Esophagus muscularis mucosa (tissue), 4 donors: ENCODE results near the gene RPS21. TPM values are rescaled to one million over a fixed set of nuclear protein-coding genes. Genes with fewer than 3 reads are reported as not detected.

Experiments used
- DNase-seq: peaks from one replicate; pipeline ENCODE4 v3.0.0-alpha.2; 2017; ENCODE audit errors: extremely low spot score
- H3K27ac ChIP-seq, 4 donors: fragments of 200-600 bp; sonication (generic); replicated peaks in 1 of 4; 1 replicate in 3 of 4; 2 replicates in 1 of 4; pipeline ENCODE4 v1.5.1; 2016 to 2019; ENCODE audit warnings: mild to moderate bottlenecking in 1 of 4
- H3K27me3 ChIP-seq, 4 donors: fragments of 200-600 bp; sonication (generic); one replicate each; pipeline versions ENCODE4 v1.5.1 to v1.6.0; 2016 to 2019
- H3K36me3 ChIP-seq, 4 donors: fragments of 200-600 bp; sonication (generic); one replicate each; pipeline ENCODE4 v1.5.1; 2016 to 2019
- H3K4me1 ChIP-seq, 4 donors: fragments of 200-600 bp; sonication (generic); one replicate each; pipeline ENCODE4 v1.5.1; 2016 to 2019
- H3K4me3 ChIP-seq, 4 donors: fragments of 200-600 bp; sonication (generic); 1 replicate in 2 of 4; 2 replicates in 2 of 4; pipeline ENCODE4 v1.5.1; 2016 to 2019; ENCODE audit warnings: mild to moderate bottlenecking in 4 of 4, moderate library complexity in 1 of 4
- H3K9me3 ChIP-seq, 4 donors: fragments of 200-600 bp; sonication (generic); 1 replicate in 3 of 4; 2 replicates in 1 of 4; pipeline ENCODE4 v1.5.1; 2016 to 2019
- EP300 ChIP-seq: sonication (generic); formaldehyde crosslinking; IDR thresholded peaks from one replicate; pipeline ENCODE4 v1.6.1; 2017; ENCODE audit warnings: antibody characterized with exemption
- POLR2A ChIP-seq: fragments of 450-650 bp; IDR thresholded peaks from one replicate; pipeline ENCODE4 v1.6.1; 2017; ENCODE audit warnings: antibody characterized with exemption, moderate library complexity, mild to moderate bottlenecking, low read depth
- POLR2AphosphoS5 ChIP-seq, 2 donors: sonication (generic); formaldehyde crosslinking; IDR thresholded peaks; one replicate each; pipeline ENCODE4 v1.6.1; 2017; ENCODE audit warnings: antibody characterized with exemption in 2 of 2
- WGBS: methylation state at CpG from one replicate; pipeline ENCODE4 v1.1.5; 2018; 5-methylcytosine and 5-hydroxymethylcytosine counted together
- intact Hi-C: fragments of 100-400 bp; cut with DNase I; formaldehyde crosslinking; loops from one replicate; pipeline ENCODE4 v1.15.1; 2023
- total RNA-seq, 4 donors: library from RNA; depleted of rRNA; stranded (reverse); fragments of >200 nt; gene quantifications; one replicate each; pipeline versions ENCODE4 v1.1.0 to v1.2.1, GENCODE V29; 2016
- TF ChIP-seq, protein P1 (sequence below), 3 experiments: fragments of 200-600 bp in 2 of 3; fragments of 450-650 bp in 1 of 3; sonication (generic) in 2 of 3; IDR thresholded peaks; one replicate each; pipeline ENCODE4 v1.5.1; 2017 to 2019; ENCODE audit warnings: antibody characterized with exemption in 3 of 3, mild to moderate bottlenecking in 2 of 3, moderate library complexity in 1 of 3

RPS21 gene
- total RNA-seq, 4 donors from 2014 or later = 581 to 2,787 (median 1,391) TPM

DNA sequence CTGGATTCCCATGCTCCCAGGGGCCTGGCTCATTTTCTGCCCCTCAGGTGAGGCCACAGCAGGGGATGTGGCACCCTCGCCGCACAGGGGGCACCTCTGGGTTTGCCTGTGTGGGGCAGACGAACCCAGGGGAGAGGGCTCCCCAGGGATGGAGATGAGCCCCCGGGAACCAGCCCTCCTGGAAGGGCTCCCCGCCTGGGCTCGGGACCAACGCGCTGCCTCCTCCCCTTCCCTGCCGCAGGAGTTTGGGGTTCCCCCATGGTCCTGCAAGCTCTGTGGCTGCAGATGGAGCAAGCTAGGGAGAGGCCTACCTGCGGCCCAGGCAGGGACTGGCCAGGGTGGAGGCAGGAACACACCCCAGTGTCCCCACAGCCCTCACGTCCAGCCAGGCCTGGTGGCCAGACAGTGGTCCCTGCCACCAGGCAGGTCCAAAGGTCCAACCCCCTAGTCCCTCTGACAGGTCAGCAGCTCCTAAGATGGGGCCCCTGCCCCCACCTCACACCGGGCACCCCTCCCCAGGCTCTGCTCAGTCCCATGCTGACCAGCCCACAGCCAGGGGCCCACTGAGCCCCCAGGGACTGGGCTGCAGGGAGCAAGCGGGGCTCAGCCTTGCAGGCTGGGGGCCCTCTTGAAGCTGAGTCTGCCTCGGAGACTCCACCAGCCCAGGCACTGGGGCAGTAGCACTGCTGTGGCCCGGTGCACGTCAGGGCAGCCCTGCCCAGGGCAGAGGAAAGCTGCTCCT is 33.4 kb upstream of the RPS21 start:
- WGBS = 84% methylated on average over 12 of the region's 16 CpGs
- intact Hi-C loops = loop anchor here (2.0 kb wide), 1 partner anchor 51 kb away; the partner anchor contains the start of gene ADRM1

DNA sequence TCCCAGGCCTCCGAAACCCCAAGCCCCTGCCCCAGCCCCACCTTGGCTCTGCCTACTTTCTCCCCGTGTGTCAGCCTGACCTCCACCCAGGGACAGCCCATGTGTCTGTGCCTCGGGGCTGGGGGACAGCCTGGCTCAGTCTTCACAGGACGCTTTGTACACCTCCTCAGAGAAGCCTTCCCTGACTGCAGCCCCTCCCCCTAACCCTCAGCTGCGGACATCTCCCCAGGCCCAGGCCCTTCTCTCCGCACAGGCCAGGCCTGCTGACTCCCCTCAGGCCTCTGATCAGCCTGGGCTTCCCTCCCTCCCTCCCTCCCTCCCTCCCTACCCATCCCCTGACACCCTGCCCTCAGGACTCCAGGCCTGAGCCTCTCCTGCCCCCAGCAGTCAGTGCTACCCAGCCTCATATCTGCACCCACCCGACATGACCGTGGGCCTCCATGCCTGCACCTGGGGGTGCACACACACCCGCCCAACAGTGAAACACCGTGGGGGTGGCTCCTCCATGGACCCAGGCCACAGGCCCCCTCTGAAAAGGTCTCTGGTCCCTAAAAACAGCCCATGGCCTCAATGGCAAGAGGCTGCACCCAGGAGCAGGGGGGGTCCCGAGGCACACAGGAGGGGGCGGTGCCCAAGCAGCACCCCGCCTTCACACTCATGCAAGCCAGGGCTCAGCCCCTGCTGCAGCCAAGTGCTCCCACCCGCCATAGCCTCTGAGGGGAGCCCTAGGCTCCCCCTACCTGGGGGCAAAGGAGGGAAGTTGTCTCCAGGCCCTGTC is 32.7 kb upstream of the RPS21 start:
- Histone ChIP-seq H3K4me3 (no peak overlapping the region), H3K9me3 (no peaks in the 10 kb centered on the region), H3K4me1 (peaks cover 70 to 80% (median 73%) of the 10 kb centered on the region in 4 donors), H3K27me3 (no peaks in the 10 kb centered on the region), H3K27ac (peak overlapping the region; percentile 93 to 97 (median 93)), H3K36me3 (peaks cover 14 to 41% (median 34%) of the 10 kb centered on the region in 4 donors)
- TF ChIP-seq, protein P1, sequence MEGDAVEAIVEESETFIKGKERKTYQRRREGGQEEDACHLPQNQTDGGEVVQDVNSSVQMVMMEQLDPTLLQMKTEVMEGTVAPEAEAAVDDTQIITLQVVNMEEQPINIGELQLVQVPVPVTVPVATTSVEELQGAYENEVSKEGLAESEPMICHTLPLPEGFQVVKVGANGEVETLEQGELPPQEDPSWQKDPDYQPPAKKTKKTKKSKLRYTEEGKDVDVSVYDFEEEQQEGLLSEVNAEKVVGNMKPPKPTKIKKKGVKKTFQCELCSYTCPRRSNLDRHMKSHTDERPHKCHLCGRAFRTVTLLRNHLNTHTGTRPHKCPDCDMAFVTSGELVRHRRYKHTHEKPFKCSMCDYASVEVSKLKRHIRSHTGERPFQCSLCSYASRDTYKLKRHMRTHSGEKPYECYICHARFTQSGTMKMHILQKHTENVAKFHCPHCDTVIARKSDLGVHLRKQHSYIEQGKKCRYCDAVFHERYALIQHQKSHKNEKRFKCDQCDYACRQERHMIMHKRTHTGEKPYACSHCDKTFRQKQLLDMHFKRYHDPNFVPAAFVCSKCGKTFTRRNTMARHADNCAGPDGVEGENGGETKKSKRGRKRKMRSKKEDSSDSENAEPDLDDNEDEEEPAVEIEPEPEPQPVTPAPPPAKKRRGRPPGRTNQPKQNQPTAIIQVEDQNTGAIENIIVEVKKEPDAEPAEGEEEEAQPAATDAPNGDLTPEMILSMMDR (IDR thresholded peaks at IDR 0.05) = no peak
- no peak for TF ChIP-seq POLR2A
- TF ChIP-seq POLR2AphosphoS5 (IDR thresholded peaks at IDR 0.05) = no peak
- no peak for TF ChIP-seq EP300
- 70% methylated on average over 6 of the region's 14 CpGs for WGBS
- intact Hi-C loops = no loop called here
- no peak for DNase-seq

More for the DNA sequence above, 33.4 kb upstream of the RPS21 start:
- peaks cover 14 to 47% (median 39%) of the 10 kb centered on the region in 4 donors for H3K36me3 ChIP-seq
- TF ChIP-seq, protein P1 (IDR thresholded peaks at IDR 0.05) = no peak
- TF ChIP-seq POLR2AphosphoS5 (IDR thresholded peaks at IDR 0.05) (no peak), POLR2A (no peak), EP300 (no peak)
- DNase-seq = no peak
- peak overlapping the region; percentile 93 to 97 (median 93) for H3K27ac ChIP-seq
- no peak overlapping the region for H3K4me3 ChIP-seq
- H3K9me3 ChIP-seq = no peaks in the 10 kb centered on the region
- no peaks in the 10 kb centered on the region for H3K27me3 ChIP-seq
- H3K4me1 ChIP-seq = peaks cover 62 to 73% (median 65%) of the 10 kb centered on the region in 4 donors

DNA sequence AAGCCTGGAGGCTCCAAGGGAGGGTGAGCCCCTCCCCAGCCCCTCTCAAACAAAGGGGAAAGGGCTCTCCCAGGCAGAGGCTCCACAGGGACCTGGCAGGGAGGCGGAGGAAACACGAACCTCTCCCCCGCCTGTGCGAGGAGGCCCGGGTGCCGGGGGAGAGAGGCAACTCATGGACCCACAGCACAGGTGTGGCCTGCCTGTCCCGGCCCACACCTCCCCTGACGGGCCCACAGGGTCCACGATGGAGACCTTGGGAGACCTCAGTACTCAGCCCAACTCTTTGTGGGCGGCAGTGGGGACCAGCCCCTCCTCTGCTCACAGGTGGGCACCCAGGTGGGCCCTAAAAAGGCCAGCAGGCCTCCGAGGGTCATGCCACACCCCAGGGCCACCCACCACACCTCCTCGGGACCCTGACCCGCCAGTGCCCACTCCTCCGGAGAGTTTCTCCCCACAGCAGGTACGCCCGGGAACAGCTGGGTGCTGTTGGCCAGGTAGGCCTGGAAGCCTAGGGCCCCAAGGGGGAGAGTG is 32.0 kb upstream of the RPS21 start:
- 80% methylated on average over 1 of the region's 16 CpGs for WGBS
- Histone ChIP-seq H3K36me3 (peaks cover 14 to 39% (median 31%) of the 10 kb centered on the region in 4 donors), H3K27me3 (no peaks in the 10 kb centered on the region), H3K27ac (peak overlapping the region; percentile 93 to 97 (median 93)), H3K4me3 (peak overlapping the region in 3 of 4 donors; percentile 30 to 41 (median 40)), H3K9me3 (no peaks in the 10 kb centered on the region), H3K4me1 (peaks cover 76 to 86% (median 79%) of the 10 kb centered on the region in 4 donors)
- intact Hi-C loops = no loop called here
- no peak for DNase-seq
- TF ChIP-seq, protein P1 (IDR thresholded peaks at IDR 0.05) = no peak
- no peak for TF ChIP-seq POLR2A
- TF ChIP-seq POLR2AphosphoS5 (IDR thresholded peaks at IDR 0.05) = no peak
- TF ChIP-seq EP300 = no peak

DNA sequence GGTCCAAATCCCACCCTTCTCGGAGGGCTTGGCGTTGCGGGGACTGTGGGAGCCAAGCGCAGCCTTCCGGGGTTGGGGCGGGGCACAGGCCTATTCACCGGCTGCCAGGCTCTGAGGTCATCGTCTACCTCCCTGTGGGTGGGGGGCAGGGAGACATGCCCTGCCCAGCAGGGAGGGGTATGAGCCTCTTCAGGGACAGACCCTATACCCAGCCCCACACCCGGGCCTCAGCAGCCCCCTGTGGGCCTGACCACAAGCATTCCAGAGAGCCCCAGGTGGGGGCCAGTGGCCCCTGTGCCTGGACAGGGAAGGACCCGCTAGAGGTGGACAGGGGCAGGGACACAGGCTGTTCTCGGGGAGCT is 31.4 kb upstream of the RPS21 start:
- H3K4me1 ChIP-seq = peaks cover 75 to 84% (median 82%) of the 10 kb centered on the region in 4 donors
- H3K27me3 ChIP-seq = no peaks in the 10 kb centered on the region
- 10% methylated on average over 2 of the region's 11 CpGs for WGBS
- TF ChIP-seq EP300 = no peak
- TF ChIP-seq, protein P1 (IDR thresholded peaks at IDR 0.05) = no peak
- TF ChIP-seq POLR2A = no peak
- TF ChIP-seq POLR2AphosphoS5 (IDR thresholded peaks at IDR 0.05) = no peak
- H3K27ac ChIP-seq = peak overlapping the region; percentile 93 to 97 (median 93)
- H3K4me3 ChIP-seq = peak overlapping the region; percentile 29 to 41 (median 35)
- H3K9me3 ChIP-seq = no peaks in the 10 kb centered on the region
- DNase-seq = no peak
- intact Hi-C loops = no loop called here
- peaks cover 14 to 33% (median 25%) of the 10 kb centered on the region in 4 donors for H3K36me3 ChIP-seq
